ENCODE measurements around the gene COL5A1. TPM values are rescaled to one million over a fixed set of nuclear protein-coding genes. Genes with fewer than 3 reads are reported as not detected.
A peak's percentile ranks its signal among the peaks of the same experiment; 100 is the strongest.

COL5A1 gene
- total RNA-seq, 1 donor from 2014 or later, result 42.6 TPM

- DNase-seq (ENCODE audit: low spot score), result peak; percentile 35
Measured at GRCh38 chr9:134871697-134872340, 230.2 kb downstream of the COL5A1 start.

- DNase-seq (ENCODE audit: low spot score), result no peak
Measured at GRCh38 chr9:134872482-134873231, 231.1 kb downstream of the COL5A1 start.

GRCh38 chr9:134875371-134875770, 233.8 kb downstream of the COL5A1 start:
- no peak for DNase-seq (ENCODE audit: low spot score)

- no peak for DNase-seq (ENCODE audit: low spot score)
Measured at GRCh38 chr9:134877541-134877940, 235.9 kb downstream of the COL5A1 start.

- no peak for DNase-seq (ENCODE audit: low spot score)
Measured at GRCh38 chr9:134879664-134880483, 238.3 kb downstream of the COL5A1 start.

DNA sequence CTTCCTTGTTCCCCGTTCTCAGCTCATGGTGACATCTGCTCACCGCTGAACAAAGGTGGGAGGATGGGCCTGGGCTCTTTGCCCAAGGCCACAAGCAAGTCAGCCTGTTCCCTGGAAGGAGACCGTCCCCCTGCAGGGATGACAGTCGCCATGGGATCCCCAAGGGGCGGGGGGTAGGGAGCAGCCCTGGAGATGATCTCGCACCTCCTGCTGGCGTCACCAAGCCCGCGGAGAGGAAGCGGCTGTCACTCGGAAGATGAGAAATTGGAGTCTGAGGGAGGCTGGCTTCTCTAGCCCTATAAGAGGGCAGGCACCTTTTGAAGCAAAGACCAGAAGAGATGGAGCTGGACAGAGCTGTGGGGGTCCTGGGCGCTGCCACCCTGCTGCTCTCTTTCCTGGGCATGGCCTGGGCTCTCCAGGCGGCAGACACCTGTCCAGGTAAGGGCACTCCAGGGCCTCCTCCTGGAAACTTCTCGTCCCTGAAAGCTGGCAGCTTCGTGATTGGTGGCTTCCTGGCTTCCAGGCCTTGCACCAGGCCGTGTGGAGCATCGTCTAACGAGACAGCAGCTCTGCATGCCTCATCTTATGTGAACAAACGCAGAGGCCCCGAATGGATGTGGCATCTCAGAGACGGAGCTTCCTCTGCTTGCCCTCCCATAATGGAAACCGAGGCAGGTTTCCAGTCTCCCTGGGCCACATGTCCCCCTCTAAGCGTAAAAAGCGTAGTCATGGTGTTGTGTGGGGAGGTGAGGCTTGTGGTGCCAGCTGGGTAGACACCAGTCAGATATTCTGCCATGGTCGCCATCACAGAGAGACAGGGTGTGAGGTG, 239.1 kb downstream of the COL5A1 start, which contains the start of gene FCN2:
Gene FCN2, plus strand, starts transcription at position 327 of the 829 bp plus-strand sequence. Its CDS starts 12 bp downstream, at position 339.
- DNase-seq (ENCODE audit: low spot score), result no peak

- no peak for DNase-seq (ENCODE audit: low spot score)
Measured at GRCh38 chr9:134881313-134881670, 239.7 kb downstream of the COL5A1 start.

- DNase-seq (ENCODE audit: low spot score), result no peak
Measured at GRCh38 chr9:134882204-134882785, 240.7 kb downstream of the COL5A1 start.

DNA sequence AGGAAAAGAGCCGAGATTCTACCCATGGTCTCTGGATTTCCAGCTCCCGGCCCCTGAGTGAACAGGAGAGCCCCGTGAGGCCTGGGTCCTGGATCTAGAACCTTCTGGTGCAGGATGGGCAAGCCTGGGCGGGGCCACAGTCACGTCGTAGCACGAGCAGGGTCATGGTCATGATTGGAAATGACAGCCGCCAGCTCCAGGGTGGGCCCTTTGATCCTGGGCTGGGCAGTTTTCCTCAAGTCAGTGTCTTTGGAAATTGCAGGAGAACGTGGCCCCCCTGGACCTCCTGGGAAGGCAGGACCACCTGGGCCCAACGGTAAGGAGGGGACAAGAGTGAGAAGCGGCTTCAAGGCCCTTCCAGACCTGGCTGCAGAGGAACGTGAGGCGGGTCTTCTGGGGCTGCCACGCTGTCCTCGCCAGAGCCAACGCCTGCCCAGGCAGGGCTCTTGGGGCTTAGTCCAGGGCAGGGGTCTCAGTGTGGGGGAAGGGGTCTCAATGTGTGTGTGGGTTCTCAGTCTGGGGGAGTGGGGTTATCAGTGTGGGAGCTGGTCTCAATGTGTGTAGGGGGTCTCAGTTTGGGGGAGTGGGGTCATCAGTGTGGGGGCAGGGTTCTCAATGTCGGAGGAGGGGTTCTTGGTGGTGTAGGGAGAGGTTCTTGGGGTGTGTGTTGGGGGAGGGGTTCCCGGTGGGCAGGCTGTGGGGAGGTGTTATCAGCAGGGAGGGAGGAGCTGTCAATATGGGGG, 241.6 kb downstream of the COL5A1 start:
- DNase-seq (ENCODE audit: low spot score), result no peak

DNA sequence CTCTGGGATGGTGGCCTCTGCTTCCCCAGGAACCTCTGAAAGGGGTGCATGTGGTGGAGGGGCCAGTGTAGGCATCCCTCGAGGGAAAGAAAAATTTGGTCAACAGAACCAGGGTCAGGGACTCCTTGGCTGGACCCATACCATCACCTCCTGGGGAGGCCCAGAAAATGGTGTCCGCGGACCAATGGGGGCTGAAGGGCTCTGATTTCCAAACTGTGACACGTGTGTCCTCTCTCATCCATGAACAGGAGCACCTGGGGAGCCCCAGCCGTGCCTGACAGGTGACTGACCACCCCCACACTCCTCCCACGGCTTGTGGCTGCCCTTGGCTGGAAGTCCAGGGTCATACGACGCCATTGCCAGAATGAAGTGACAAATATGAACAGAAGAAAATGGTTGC, 242.9 kb downstream of the COL5A1 start:
- no peak for DNase-seq (ENCODE audit: low spot score)

- DNase-seq (ENCODE audit: low spot score), result no peak
Measured at GRCh38 chr9:134885001-134885678, 243.5 kb downstream of the COL5A1 start.

GRCh38 chr9:134885679-134886412, 244.2 kb downstream of the COL5A1 start:
- no peak for DNase-seq (ENCODE audit: low spot score)

GRCh38 chr9:134886413-134886913, 244.9 kb downstream of the COL5A1 start:
- DNase-seq (ENCODE audit: low spot score), result no peak

GRCh38 chr9:134887219-134887618, 245.6 kb downstream of the COL5A1 start:
- DNase-seq (ENCODE audit: low spot score), result no peak

GRCh38 chr9:134887686-134888602, 246.3 kb downstream of the COL5A1 start:
- DNase-seq (ENCODE audit: low spot score), result no peak

- no peak for DNase-seq (ENCODE audit: low spot score)
Measured at GRCh38 chr9:134888603-134889190, 247.1 kb downstream of the COL5A1 start.

DNA sequence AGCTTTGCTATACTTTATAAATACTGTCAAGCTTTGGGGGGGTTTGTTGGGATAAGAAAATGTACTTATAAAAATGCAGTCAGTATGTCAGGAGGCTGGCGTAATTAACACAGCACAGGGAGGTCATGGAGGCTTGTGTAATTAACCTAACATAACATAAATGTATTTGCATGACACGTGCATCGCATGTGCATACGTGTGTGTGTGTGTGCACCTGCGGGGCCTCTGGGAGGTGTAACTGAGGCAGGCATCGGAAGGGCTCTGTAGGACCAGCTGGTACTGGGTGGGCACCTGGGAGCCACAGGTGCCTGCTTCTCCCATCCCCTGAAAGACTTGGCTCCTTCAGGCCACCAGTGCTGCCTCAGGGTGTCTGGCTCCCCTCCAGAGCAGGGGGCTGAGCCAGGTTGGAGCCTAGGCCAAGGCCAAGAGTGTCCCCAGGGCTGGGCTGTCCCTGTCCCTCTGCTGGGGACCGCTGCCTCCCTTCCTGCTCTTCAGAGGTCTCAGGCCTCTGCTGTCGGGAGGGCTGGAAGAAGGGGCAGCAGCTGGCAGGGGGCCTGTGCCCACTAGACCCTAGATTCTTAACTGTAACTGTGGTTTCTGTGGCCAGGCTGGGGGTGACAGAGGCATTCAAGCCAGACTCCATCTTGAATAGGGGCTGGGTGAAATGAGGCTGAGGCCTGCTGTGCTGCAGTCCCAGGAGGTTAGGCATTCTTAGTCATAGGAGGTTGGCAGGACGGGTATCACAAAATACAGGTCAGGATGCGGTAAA, 248.0 kb downstream of the COL5A1 start:
- DNase-seq (ENCODE audit: low spot score), result no peak

Data from mucosa of gallbladder (tissue), 1 donor.